ENCODE data around the gene IMPA2. TPM values are rescaled to one million over a fixed set of nuclear protein-coding genes. Genes with fewer than 3 reads are reported as not detected.

The IMPA2 gene
- total RNA-seq, 1 donor from 2014 or later = 54.2 TPM

DNA sequence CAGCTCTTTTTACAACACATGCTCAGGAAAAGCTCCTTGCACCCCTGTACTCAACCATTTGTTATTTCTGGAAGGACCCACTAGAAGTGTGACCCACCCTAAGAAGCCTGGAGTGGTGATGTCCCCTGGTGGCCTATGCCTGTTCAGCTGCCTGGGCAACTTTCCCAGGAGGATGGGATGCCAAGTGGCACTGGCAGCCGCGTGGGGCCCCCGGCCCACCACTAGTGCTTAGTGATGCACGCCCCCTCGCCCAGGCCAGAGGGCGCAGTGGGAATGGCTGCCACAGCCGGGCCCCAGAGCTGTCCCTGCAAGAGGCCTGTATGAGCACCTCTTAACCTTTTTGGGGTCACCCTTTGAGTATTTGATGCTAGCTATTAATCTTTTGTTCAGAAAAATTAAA is 18.1 kb downstream of the IMPA2 start:
- H3K4me3 ChIP-seq = no peak overlapping the region
- TF ChIP-seq, protein P1, sequence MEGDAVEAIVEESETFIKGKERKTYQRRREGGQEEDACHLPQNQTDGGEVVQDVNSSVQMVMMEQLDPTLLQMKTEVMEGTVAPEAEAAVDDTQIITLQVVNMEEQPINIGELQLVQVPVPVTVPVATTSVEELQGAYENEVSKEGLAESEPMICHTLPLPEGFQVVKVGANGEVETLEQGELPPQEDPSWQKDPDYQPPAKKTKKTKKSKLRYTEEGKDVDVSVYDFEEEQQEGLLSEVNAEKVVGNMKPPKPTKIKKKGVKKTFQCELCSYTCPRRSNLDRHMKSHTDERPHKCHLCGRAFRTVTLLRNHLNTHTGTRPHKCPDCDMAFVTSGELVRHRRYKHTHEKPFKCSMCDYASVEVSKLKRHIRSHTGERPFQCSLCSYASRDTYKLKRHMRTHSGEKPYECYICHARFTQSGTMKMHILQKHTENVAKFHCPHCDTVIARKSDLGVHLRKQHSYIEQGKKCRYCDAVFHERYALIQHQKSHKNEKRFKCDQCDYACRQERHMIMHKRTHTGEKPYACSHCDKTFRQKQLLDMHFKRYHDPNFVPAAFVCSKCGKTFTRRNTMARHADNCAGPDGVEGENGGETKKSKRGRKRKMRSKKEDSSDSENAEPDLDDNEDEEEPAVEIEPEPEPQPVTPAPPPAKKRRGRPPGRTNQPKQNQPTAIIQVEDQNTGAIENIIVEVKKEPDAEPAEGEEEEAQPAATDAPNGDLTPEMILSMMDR (IDR thresholded peaks at IDR 0.05) = no peak
- H3K27me3 ChIP-seq (ENCODE audit: low read depth) = no peaks in the 10 kb centered on the region
- intact Hi-C loops (cut with DNase I) = loop anchor here (5.0 kb wide), 1 partner anchor 62 kb away; no protein-coding TSS in a partner anchor
- peaks cover 17% of the 10 kb centered on the region for H3K36me3 ChIP-seq
- ATAC-seq (no peak), DNase-seq (peak; percentile 42)
- H3K27ac ChIP-seq = no peak overlapping the region
- peaks cover 22% of the 10 kb centered on the region for H3K4me1 ChIP-seq
- no peaks in the 10 kb centered on the region for H3K9me3 ChIP-seq

DNA sequence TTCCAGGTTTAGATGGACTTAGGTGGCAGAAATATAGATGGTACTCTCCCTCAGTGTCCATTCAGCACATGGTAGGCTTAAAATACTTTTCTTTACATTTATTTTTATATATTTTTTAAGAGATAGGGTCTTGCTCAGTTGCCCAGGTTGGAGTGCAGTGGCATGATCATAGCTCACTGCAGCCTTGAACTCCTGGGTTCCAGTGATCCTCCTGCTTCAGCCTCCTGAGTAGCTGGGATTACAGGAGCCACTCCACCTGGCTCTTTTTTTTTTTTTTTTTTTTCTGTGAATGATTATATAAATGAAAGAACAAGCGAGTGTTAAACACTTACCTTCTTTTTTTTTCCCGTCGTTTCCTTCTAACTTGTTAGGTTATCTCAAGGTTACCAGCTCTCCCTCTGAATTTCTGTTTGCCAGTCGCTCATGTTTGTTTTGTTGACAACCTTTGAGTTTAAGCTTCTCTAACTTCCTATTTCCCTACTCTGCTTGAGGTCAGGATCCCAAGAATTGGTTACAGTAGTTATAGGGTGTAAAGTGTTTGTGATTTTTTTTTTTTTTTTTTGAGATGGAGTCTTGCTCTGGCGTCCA is 18.9 kb downstream of the IMPA2 start:
- ATAC-seq = peak in 1 of 2 donors; percentile 22
- H3K27ac ChIP-seq = no peak overlapping the region
- H3K4me1 ChIP-seq = peaks cover 15% of the 10 kb centered on the region
- no peak for DNase-seq
- H3K36me3 ChIP-seq = peaks cover 17% of the 10 kb centered on the region
- no peaks in the 10 kb centered on the region for H3K9me3 ChIP-seq
- TF ChIP-seq, protein P1 (IDR thresholded peaks at IDR 0.05) = no peak
- no peaks in the 10 kb centered on the region for H3K27me3 ChIP-seq (ENCODE audit: low read depth)
- H3K4me3 ChIP-seq = no peak overlapping the region
- intact Hi-C loops (cut with DNase I) = no loop called here

DNA sequence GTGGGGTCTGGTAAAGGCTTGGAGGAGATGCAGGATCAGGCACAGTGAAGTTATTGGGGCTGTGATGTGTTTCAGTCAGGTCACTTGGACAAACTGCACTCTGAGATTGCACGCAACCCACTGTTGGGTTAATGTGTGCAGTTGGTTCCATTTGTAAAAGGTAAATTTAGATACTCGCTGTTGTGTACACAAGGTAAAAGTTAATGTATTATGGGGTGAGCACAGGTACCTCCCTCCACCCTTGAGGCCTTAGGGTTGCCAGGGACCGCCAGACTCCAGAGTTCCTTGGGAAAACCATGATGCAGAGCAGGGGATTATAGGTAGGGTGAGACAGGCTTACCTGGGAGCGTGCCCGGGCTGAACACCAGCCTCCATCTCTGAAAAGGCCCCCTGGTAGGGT is 20.1 kb downstream of the IMPA2 start:
- TF ChIP-seq, protein P1 (IDR thresholded peaks at IDR 0.05) = no peak
- no peak overlapping the region for H3K4me3 ChIP-seq
- no peak overlapping the region for H3K27ac ChIP-seq
- peaks cover 24% of the 10 kb centered on the region for H3K36me3 ChIP-seq
- DNase-seq (no peak), ATAC-seq (no peak)
- peaks cover 3% of the 10 kb centered on the region for H3K4me1 ChIP-seq
- no peaks in the 10 kb centered on the region for H3K9me3 ChIP-seq
- H3K27me3 ChIP-seq (ENCODE audit: low read depth) = no peaks in the 10 kb centered on the region
- intact Hi-C loops (cut with DNase I) = no loop called here

DNA sequence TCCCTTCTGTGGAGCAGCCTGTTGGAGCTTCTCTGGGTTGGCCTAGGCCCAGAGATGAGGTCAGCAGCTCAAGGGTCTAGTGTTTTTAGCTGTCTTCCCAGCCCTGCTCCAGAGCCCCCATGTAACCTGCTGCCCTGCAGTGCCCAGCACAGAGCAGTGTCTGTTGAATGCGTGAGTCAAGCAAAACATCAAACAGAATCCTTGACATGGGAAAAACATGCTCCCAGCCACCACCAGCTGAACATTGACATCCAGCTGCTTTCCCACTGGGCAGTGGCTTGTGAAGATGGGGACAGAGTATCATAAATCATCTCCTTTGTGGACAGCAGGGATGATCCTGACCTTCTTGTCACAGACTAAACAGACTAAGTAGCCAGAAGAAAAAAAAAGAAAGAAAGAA is 22.6 kb downstream of the IMPA2 start:
- Histone ChIP-seq H3K27me3 (ENCODE audit: low read depth) (no peaks in the 10 kb centered on the region), H3K36me3 (peaks cover 25% of the 10 kb centered on the region), H3K9me3 (no peaks in the 10 kb centered on the region), H3K4me1 (no peaks in the 10 kb centered on the region), H3K4me3 (no peak overlapping the region), H3K27ac (no peak overlapping the region)
- no peak for ATAC-seq
- intact Hi-C loops (cut with DNase I) = no loop called here
- TF ChIP-seq, protein P1 (IDR thresholded peaks at IDR 0.05) = no peak
- DNase-seq = no peak

DNA sequence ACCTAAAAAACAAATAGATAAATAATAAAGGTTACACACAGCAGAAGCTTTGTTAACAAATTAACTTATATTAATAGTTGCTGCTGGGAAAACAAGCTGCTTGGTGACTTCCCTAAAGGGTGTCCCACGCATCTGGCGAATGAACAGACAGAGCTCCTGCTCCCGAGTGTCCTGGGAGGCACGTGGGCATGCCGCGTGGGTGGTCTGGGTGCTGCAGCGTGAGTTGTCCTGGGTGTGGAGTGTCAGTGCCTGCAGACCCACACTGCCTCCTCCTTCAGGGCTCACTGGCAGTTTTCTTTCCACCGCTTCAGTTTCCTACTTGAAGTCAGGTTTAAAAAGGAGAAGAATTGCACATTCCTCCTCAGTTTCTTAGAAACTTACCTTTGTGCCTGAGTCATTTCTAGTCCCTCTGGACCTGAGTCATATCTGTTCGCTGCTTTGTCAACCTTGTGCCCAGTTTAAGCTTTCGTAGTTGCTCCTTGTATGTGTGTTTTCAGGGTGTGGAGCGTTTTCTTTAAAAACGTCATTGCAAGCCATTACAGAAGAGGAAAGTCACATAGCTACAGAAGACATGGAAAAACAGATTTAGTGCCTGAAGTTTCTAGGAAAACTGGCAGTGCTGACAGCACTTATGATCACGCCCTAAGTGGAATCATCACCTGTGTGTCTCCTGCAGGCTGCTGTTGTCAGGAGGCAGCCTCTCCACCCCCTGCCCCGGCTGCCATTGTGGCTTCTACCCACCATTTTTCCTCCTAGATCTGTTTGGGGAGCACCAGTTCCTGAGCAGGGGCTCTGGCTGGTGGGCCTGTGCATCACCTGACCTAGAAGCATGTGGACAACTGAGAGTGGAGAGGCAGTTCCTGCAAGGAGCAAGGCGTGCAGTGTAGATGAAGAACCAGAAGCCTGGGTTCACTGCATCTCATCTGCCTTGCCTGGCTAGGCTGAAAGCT is 24.5 kb downstream of the IMPA2 start:
- ATAC-seq (no peak), DNase-seq (no peak)
- H3K4me1 ChIP-seq = peaks cover 7% of the 10 kb centered on the region
- TF ChIP-seq, protein P1 (IDR thresholded peaks at IDR 0.05) = no peak
- H3K27ac ChIP-seq = no peak overlapping the region
- intact Hi-C loops (cut with DNase I) = no loop called here
- no peaks in the 10 kb centered on the region for H3K9me3 ChIP-seq
- no peak overlapping the region for H3K4me3 ChIP-seq
- H3K36me3 ChIP-seq = peaks cover 13% of the 10 kb centered on the region
- H3K27me3 ChIP-seq (ENCODE audit: low read depth) = no peaks in the 10 kb centered on the region
